Middle frontal gyrus (tissue), 1 donor: ENCODE results near the gene GTF2H4.
"Not testable (repeated sequence)": the region's sequence is repeated elsewhere in the genome, so short reads cannot be mapped to it uniquely, and the experiment has no call there.

Source experiments
- DNase-seq: peaks from one replicate; pipeline ENCODE4 v3.0.0-alpha.2; 2015; ENCODE audit warnings: low spot score; ENCODE audit errors: extremely low spot score

Gene GTF2H4

GRCh38 chr6:30894381-30894780 is 13.6 kb upstream of the GTF2H4 start:
- no peak for DNase-seq

- no peak for DNase-seq
These were observed 13.1 kb upstream of the GTF2H4 start for GRCh38 chr6:30894935-30895334.

- DNase-seq = no peak
These were observed 12.7 kb upstream of the GTF2H4 start for GRCh38 chr6:30895343-30895742.

- DNase-seq = no peak
These were observed 11.5 kb upstream of the GTF2H4 start for GRCh38 chr6:30896541-30896940.

DNA sequence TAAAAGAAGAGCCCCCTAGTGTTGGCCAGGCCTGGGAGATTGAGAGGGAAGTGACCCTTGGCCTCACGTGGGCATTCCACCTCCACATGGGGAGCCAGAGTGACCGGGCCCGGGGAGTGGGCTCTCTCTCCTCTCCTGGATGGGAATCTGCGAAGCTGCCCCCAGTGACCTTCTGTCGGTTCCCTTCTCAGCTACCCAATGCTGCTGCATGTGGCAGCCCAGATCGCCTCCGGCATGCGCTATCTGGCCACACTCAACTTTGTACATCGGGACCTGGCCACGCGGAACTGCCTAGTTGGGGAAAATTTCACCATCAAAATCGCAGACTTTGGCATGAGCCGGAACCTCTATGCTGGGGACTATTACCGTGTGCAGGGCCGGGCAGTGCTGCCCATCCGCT is 10.1 kb upstream of the GTF2H4 start:
- DNase-seq = no peak

- DNase-seq = no peak
These were observed 9.2 kb upstream of the GTF2H4 start for GRCh38 chr6:30898750-30899360.

- DNase-seq = no peak
These were observed 7.1 kb upstream of the GTF2H4 start for GRCh38 chr6:30900863-30901417.

DNA sequence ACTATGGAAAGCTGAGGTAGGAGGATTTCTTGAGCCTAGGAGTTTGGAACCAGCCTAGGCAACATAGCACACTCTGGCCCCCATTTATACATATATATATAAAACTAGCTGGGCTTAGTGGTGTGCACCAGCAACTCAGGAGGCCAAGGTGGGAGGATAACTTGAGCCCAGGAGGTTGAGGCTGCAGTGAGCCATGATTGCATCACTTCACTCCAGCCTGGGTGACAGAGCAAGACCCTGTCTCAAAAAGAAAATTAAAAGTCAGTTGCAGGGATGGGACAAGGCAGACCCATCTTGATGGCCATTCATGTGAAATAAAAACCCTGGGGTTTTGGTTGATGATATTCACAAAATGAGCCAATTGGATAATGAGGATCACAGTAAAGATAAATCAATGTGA is 6.6 kb upstream of the GTF2H4 start:
- no peak for DNase-seq

- DNase-seq = not testable (repeated sequence)
These were observed 5.8 kb upstream of the GTF2H4 start for GRCh38 chr6:30902196-30902595.

DNA sequence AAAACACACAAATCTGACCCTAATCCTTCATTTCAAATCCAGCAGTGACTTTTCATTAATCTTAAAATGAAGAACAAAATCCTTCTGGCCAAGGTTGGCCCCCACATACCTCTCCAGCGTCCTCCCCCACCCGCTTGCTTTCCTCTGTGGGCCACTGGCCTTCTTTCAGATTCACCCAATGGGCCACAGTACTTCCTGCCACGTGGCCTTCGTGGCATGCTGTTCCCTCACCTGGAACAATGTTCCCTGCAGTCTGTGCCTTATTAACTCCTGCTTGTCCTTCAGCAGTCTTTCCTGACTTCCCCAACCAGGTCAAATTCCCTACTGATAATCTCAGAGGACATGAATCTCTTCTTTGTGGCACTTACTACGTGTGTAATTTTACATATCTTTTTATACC is 5.3 kb upstream of the GTF2H4 start:
- DNase-seq = no peak

DNA sequence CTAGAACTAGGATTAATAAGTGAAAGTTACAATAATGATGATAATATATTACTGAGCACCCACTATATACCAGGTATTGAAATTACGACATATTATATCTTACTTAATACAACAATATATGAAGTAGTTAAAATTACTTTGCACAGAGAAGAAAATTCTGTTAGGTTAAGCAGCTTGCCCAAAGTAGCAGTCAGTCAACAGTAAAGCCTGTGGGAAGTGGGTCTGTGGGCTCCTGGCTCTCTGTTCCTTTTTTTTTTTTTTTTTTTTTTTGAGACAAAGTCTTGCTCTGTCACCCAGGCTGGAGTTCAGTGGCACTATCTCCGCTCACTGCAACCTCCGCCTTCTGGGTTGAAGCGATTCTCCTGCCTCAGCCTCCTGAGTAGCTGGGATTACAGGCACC is 4.8 kb upstream of the GTF2H4 start:
- no peak for DNase-seq

- DNase-seq = not testable (repeated sequence)
These were observed 683 bp upstream of the GTF2H4 start for GRCh38 chr6:30907290-30907757.

GRCh38 chr6:30908700-30909099 is 693 bp downstream of the GTF2H4 start:
- no peak for DNase-seq

DNA sequence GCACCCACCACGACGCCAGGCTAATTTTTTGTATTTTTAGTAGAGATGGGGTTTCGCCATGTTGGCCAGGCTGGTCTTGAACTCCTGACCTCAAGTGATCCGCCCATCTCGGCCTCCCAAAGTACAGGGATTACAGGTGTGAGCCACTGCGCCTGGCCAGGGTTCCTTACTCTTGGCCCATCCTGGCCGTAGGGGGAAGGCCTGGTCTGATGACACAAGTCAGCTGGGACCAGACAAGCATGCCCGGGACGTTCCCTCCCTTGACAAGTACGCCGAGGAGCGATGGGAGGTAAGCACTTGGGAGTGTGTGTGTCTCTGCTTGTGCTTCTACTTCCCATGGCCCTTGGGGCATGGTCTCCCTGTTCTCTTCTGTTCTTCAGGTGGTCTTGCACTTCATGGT is 2.5 kb downstream of the GTF2H4 start:
- DNase-seq = not testable (repeated sequence)

DNA sequence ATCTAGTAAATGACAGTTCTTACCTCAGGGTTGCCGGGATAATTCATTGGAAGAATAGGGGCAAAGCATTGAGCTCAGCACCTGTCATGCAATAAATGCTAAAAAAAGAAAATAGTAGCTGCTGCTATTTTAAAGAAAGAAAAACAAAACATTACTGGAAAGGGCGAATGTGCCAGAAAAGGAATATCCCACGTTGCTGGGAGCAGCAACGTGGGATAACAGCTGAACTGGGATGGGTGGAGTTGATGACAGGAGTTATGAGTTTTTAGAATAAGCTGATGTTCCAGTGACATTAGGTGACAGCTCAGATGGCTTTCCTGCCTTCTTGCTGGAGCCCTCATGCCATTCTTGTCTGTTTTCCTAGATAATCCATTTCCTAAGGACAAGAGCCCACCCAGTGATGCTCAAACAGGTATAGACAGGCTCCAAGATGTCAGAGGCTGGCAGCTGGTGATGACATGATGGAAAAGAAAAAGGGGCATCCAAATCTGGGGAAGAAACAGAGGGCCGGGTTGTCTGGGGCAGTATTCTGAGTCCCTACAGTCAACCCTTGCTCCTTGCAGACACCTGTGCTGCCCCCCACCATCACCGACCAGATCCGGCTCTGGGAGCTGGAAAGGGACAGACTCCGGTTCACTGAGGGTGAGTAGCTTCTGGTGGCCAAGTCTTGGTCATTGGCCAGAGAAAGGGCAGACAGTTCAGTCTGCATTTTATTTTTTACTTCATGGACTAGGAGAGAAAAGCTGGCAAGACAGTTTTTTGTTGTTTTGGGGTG is 4.9 kb downstream of the GTF2H4 start:
- DNase-seq = no peak

DNA sequence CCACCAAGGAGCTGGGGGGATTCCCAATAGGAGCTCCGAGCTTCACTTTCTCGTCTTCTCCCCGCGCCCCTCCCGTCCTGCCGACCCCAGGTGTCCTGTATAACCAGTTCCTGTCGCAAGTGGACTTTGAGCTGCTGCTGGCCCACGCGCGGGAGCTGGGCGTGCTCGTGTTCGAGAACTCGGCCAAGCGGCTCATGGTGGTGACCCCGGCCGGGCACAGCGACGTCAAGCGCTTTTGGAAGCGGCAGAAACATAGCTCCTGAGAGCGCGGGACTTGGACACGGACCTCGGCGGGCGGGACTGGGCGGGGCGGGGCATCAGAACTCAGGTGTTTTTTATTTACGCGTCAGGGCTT is 5.7 kb downstream of the GTF2H4 start:
- no peak for DNase-seq

- DNase-seq = peak; percentile 84
These were observed 6.3 kb downstream of the GTF2H4 start, which contains the start of gene VARS2 for GRCh38 chr6:30914076-30914853. TSS of gene VARS2 (plus strand) at chr6:30914238. CDS start at chr6:30914837, 599 bp downstream.

DNA sequence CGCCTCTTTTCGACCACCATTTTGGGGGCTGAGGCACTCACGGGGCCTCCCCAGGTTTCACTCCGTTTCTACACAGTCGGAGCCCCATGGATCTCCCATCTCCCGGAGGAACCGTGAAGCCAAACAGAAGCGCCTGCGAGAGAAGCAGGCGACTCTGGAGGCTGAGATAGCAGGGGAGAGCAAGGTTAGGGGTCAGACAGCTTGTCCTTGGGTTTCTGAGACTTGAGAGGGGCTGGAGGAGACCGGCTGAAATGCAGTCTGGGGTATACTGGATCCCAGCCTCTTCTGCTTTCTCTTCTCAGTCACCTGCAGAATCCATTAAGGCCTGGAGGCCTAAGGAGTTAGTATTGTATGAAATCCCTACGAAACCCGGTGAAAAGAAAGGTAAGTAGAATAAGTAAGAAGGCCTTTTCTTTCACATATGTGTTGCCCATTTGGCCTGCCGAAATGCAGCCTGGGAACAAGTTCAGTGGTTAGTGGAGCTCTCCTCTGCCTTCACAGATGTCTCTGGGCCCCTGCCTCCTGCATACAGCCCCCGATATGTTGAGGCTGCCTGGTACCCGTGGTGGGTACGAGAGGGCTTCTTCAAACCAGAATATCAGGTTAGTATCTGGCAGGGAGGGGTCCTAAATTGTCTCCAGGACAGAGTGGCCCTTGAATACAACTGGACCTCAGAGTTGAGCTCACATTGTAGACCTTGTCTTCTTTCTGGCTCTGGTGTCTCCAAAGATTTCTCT is 7.0 kb downstream of the GTF2H4 start:
- DNase-seq = no peak

GRCh38 chr6:30915591-30915946 is 7.6 kb downstream of the GTF2H4 start:
- peak; percentile 48 for DNase-seq

- no peak for DNase-seq
These were observed 9.0 kb downstream of the GTF2H4 start for GRCh38 chr6:30917041-30917440.

GRCh38 chr6:30917487-30917886 is 9.5 kb downstream of the GTF2H4 start:
- DNase-seq = no peak
